ENCODE data around the gene SPATA1.

SPATA1 gene

DNA sequence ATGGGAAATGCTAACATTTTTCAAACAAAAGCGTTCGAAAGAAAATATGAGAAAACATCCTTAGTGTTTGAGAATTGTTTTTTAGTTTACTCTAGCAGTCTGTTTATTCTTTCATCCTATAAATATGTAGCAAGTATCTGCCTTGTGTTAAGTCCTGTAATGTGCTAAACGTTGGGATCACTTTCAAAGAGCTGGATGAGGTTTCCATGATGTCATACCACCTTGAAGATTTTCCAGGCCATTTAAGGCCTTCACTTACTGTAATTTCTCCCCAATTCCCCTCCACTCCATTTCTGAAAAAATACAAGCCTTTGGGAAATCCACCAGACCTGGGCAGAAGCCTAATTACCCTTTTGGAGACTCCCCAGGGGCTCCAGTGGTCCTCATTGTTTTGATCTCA lies 92.2 kb downstream of the SPATA1 start:
- no peak for DNase-seq

DNA sequence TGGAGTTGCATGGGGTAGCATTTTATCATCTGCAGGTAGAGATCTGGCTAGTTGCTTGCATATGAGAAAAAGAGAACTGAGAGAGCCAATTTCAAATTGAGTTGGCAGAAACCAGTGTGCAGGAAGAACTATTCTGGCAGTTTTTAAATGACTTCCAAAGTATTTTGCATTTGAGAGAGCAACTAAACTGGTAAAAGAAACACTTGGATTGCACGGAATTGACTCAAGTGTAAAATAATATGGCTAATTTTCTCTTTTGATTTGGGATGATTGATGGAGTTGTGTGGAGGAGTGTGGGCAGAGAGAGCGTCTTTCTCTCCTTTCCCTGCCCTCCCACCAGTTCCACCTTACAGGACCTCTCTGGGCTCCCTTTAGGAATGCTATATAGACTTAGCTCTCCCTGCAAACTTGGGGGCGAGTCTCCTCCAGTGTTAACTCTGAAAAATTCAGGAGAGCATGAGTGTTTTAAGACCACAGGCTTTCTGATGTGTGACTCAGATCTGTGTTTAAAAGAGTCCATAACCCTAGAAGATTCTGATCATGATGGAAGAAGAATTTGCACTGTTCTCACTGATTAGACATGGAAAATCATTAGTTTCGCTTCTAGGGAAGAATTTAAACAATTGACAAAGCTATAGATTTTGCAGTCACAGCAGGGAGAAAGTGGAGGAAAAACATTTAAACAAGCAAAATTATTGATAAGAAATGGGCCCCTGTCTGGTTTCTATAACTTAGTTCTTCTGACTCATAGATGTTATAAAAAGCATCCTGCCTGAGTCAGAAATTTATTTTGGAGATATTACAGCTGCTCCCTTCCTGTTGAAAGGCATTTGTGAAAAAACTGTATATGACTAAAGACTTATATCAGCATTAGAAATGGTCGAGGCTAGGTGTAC lies 92.9 kb downstream of the SPATA1 start:
- no peak for DNase-seq

DNA sequence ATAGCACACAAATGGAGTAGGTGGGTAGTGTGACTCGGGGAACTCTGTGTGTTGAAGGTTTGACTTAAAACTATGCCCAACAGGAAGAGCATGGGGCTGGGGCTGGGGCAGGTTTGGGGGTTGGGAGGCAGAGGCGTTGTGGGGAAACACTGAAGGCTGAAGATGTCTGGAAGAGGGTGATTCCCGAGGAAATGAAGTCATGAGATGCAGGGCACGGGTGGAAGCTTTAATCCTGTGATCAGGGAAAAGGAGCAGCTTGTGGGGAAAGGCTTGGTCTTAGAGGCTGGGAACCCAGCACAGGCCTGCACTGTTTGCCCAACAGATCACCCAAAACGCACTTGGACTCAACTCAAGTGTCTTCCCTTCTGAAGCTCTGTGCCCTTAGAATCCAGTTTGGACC lies 94.6 kb downstream of the SPATA1 start:
- DNase-seq = no peak

DNA sequence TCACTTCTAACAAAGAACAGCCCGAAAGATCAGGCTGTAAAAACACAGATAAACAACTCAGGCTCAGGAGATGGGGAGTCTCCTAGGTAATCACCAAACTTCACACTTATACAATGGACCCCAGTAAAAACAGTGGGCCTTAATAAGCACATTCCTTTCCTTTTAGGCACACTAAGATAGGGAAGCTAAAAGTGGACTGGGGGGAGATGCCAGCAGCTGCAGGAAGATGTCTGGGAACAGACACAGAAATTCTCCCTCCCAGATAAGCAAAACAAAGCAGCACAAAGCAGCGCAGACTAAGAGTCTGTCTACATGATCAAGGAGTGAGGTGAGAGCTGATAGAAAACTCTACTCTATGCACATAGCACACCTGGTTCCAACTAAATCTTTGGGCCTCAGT lies 97.0 kb downstream of the SPATA1 start:
- no peak for DNase-seq

DNA sequence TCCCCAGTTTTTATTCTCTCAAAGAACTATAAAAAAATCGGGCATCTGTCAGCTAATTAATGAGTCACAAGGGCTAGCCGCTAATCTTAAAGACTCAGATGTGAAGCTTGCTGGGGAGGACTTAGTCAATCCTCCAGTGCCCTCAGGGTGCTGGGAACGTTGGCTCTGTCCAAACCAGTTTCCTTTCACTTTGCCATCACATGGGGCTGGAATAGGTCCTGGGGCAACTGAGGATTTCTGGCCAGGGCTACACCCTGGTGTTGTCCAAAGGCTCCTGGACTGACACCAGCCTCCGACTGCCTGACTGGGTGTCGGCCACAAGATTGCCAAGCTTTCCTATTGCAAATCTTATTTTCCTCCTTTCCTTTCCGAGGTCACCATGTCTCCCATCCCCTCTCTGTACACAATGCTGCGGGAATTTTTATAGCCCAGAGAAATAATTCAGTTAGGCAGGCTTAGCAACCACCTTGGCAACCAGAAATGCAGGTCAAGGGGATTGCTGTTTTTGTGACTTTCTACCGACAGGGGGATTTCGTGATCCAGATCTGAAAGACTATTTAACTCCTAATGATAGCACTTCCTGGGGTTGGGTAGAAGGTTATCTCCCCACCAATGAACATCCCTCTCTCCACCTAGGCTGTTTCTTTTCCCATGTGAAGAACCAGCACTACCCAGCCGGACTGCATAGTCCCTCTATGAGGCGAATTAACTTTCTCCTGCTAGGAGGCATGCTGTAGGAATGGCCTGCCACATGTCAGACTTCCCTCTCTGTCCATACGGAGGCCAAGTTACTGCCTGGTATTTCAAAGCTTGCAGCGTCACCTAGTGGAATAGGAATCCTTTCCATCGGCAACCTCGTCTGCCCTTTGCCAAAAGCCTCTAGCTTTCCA lies 98.0 kb downstream of the SPATA1 start:
- DNase-seq = no peak

DNA sequence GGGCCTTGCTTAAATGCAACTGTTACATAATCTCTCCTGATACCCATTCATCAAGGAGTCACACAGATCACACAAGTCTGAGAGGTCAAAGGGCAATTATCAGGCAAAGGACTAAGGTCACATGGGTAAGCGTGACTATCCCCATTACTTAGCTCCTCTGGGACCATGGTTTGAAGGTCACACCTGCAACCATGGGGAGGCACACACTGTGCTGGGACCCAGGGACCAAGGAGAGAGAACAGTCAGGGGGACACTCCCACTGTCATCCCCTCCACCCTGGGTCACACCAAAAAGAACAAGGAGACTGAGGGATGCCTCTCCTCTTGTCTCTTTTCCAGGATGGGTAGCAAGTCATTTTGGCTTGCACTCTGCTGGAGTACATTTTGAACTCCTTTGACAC lies 99.0 kb downstream of the SPATA1 start:
- DNase-seq = no peak

DNA sequence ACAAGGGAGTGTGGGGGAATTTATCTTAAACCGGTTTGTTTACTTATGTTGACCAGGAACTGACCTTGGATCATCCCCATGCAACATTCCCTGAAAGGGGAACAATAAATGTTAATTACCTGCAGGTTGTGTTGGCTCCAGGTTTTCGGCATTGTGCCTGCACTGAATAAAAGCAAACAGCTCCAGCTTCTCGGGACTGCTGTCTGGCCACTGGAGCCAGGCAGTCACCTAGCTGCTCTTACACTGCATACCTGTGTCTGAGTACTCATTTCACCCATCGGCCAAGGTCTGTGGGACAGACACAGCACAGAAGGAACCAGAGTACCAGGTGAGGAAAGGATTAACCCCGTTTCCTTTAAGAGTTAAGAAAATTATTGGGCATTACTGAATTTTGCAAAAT lies 100.8 kb downstream of the SPATA1 start:
- no peak for DNase-seq

DNA sequence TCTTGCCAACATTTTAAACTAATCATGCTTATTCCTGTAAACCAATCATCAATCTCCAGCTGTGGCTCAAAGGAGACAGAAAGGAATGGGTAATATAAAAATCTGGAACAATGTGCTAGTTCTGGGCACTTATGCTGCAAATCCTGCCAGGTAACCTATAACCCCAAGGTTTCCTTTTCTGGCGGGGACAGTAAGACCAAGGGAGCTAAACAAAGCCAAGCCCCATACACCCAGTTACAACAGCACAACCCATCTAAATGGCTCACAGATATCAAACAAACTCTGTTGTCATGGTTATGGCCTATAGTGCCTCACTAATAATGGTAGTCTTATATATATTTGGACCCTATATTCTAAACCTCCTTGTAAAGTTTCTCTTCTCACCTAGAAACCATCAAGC lies 104.9 kb downstream of the SPATA1 start:
- DNase-seq = no peak

DNA sequence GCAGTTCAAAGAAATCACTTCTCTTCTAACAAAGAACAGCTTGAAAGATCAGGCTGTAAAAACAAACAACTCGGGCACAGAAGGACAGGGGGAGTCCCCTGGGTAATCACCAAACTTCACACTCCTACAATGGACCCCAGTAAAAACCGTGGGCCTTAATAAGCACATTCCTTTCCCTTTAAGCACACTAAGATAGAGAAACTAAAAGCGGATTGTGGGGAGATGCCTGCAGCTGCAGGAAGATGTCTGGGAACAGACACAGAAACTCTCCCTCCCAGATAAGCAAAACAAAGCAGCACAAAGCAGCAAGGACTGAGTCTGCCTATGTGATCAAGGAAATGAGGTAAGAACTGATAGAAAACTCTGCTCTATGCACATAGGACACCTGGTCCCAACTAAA lies 105.6 kb downstream of the SPATA1 start:
- DNase-seq = no peak

DNA sequence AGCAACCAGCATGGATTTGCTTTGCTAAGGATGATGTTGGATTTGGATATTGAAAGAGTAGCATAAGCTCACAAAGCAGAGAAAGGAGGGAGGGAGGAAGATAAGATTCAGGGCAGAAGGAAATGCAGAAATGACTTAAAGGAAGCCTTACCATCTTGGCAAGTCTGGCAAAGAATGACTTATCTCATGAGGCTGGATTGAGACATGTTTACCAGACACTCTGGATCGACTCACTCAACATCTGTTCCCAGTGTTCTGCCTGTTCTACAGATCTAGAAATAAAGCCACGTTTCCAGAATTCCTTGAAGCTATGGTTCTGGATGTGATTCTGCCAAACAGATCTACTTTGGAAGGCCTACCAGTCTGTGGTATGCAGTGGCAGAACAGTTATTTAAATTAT lies 106.8 kb downstream of the SPATA1 start:
- DNase-seq = no peak

DNA sequence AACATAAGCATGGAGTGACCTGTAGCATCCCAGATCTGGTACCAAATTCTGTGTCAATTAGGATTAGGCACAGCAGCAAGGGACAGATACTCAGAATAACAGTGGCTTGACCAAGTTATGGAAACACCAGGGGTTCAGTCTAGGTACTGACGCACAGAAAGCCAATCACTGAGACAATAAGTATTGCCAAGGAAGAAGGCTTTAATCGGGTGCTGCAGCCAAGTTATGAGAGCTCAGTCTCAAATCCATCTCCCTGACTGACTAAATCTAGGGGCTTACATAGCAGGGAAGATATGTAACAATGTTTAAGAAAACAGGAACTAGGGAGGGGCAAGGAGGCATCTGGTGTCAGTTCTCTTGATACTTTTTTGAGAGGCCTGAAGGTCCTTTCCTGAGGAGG lies 107.7 kb downstream of the SPATA1 start:
- DNase-seq = no peak

DNA sequence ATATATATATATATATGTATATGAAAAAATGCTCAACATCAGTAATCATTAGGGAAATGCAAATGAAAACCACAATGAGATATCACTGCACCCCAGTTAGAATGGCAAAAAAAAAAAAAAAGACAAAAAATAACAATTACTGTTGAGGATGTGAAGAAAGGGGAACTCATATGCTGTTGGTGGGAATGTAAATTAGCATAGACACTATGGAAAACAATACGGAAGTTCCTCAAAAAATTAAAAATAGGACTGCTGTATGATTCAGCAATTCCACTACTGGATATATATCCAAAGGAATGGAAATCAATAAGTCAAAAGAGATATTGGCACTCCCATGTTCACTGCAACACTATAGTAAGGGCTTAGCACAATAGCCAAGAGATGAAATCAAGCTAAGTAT lies 109.6 kb downstream of the SPATA1 start:
- no peak for DNase-seq
